ENCODE results near the gene PRKCA. TPM values are rescaled to one million over a fixed set of nuclear protein-coding genes. Genes with fewer than 3 reads are reported as not detected.

Gene PRKCA
- polyA plus RNA-seq, 2 of the 4 experiments (the other 2 are of a cell fraction) = 28.8 to 65.0 TPM

GRCh38 chr17:66306446-66306845 lies 4.0 kb downstream of the PRKCA start:
- WGBS (ENCODE audit: missing lambda C conversion rate) = 55% methylated on average over 5 of the region's 5 CpGs

GRCh38 chr17:66307257-66307656 lies 4.8 kb downstream of the PRKCA start:
- Histone ChIP-seq H3K4me3 (no peak overlapping the region), H3K4me1 (peaks cover 20% of the 10 kb centered on the region), H3K9me3 (no peaks in the 10 kb centered on the region), H3K27ac (no peak overlapping the region), H3K4me2 (peak overlapping the region; percentile 95; the same call in 2 of the 3 replicates)
- POLR2A ChIA-PET = no interaction called here
- no peak for DNase-seq (ENCODE audit: low read depth in 1 of 2, low spot score in 1 of 2)
- no peak for FAIRE-seq
- TF ChIP-seq PHF8 (IDR thresholded peaks at IDR 0.05; ENCODE audit: borderline replicate concordance, low read depth) (no peak), ZC3H11A (IDR thresholded peaks at IDR 0.05) (no peak), CEBPB (IDR thresholded peaks at IDR 0.05) (no peak), EHF (CRISPR knock-in tag; IDR thresholded peaks at IDR 0.05) (no peak), MAX (IDR thresholded peaks at IDR 0.05) (no peak), SREBF2 (IDR thresholded peaks at IDR 0.05) (no peak), ZFP36 (IDR thresholded peaks at IDR 0.05; ENCODE audit: borderline replicate concordance, partially characterized antibody) (no peak), RAD21 (conservative IDR thresholded peaks at IDR 0.05 in 1 of 2, IDR thresholded peaks at IDR 0.05 in 1 of 2) (no peak), FOXS1 (CRISPR knock-in tag; IDR thresholded peaks at IDR 0.05) (no peak), CBX2 (IDR thresholded peaks at IDR 0.05; ENCODE audit: borderline replicate concordance, low read depth) (no peak), ELK1 (IDR thresholded peaks at IDR 0.05; ENCODE audit: low read depth, low read length) (no peak), HOXA7 (CRISPR knock-in tag; IDR thresholded peaks at IDR 0.05) (no peak)
- WGBS (ENCODE audit: missing lambda C conversion rate) = 62% methylated on average over 2 of the region's 2 CpGs
- ATAC-seq = no peak
- CTCF ChIA-PET = interaction anchor here (1.5 kb wide), 1 partner anchor 17 kb away, joined by 3 read pairs; no protein-coding TSS in a partner anchor

More at GRCh38 chr17:66306446-66306845, 4.0 kb downstream of the PRKCA start:
- TF ChIP-seq ATOH8 (CRISPR knock-in tag; IDR thresholded peaks at IDR 0.05; ENCODE audit: low read depth) = no peak
- Histone ChIP-seq H3K4me1 (peaks cover 19% of the 10 kb centered on the region), H3K9me3 (no peaks in the 10 kb centered on the region), H3K27ac (peak overlapping the region; percentile 11 to 88; a peak in 2 of 6 replicates), H3K4me2 (peak overlapping the region; percentile 95), H3K4me3 (peak overlapping the region; percentile 85; the same call in 1 of the 3 replicates)
- DNase-seq (ENCODE audit: low read depth in 1 of 2, low spot score in 1 of 2) (no peak), FAIRE-seq (peak; percentile 39), ATAC-seq (no peak)
- ChIA-PET CTCF (interaction anchor here (1.5 kb wide), 1 partner anchor 18 kb away, joined by 3 read pairs; no protein-coding TSS in a partner anchor), POLR2A (interaction anchor here (0.6 kb wide), 1 partner anchor 1207 kb away, joined by 5 read pairs; no protein-coding TSS in a partner anchor)

GRCh38 chr17:66308856-66309255 lies 6.4 kb downstream of the PRKCA start:
- H3K4me2 ChIP-seq = no peak overlapping the region
- peaks cover 36% of the 10 kb centered on the region for H3K4me1 ChIP-seq
- ATAC-seq (no peak), FAIRE-seq (peak; percentile 61), DNase-seq (ENCODE audit: low read depth in 1 of 2, low spot score in 1 of 2) (no peak)
- POLR2A ChIA-PET = no interaction called here
- H3K4me3 ChIP-seq = no peak overlapping the region
- no peaks in the 10 kb centered on the region for H3K9me3 ChIP-seq
- CTCF ChIA-PET = interaction anchor here (1.2 to 1.3 kb wide), 2 partner anchors 108 to 365 kb away, joined by 3 to 4 read pairs; no protein-coding TSS in a partner anchor
- WGBS (ENCODE audit: missing lambda C conversion rate) = 83% methylated on average over 2 of the region's 2 CpGs
- TF ChIP-seq EHMT2 (IDR thresholded peaks at IDR 0.05; ENCODE audit: low read depth) = no peak
- H3K27ac ChIP-seq = no peak overlapping the region

- CTCF ChIA-PET = interaction anchor here (0.6 to 1.3 kb wide), 8 partner anchors 9 to 364 kb away, joined by 3 to 5 read pairs (median 3); no protein-coding TSS in a partner anchor
- WGBS (ENCODE audit: missing lambda C conversion rate) = 79% methylated on average over 4 of the region's 4 CpGs
- DNase-seq (ENCODE audit: low read depth in 1 of 2, low spot score in 1 of 2) = no peak
- Histone ChIP-seq H3K9me3 (no peaks in the 10 kb centered on the region), H3K4me3 (no peak overlapping the region), H3K4me2 (no peak overlapping the region), H3K4me1 (peaks cover 42% of the 10 kb centered on the region), H3K27ac (no peak overlapping the region)
- TF ChIP-seq JUNB (IDR thresholded peaks at IDR 0.05) (no peak), JUN (IDR thresholded peaks at IDR 0.05) (no peak), EHF (CRISPR knock-in tag; IDR thresholded peaks at IDR 0.05) (no peak)
- POLR2A ChIA-PET = no interaction called here
- FAIRE-seq = no peak
- no peak for ATAC-seq
Observed at GRCh38 chr17:66309793-66310192, 7.4 kb downstream of the PRKCA start.
